Neuron (in vitro differentiated cells): ENCODE data around the gene CACNB1.

Source experiments
- H2AFZ ChIP-seq: one replicate; pipeline ENCODE4 v1.6.1; 2013; ENCODE audit warnings: low read depth, mild to moderate bottlenecking, inconsistent platforms, low read length, moderate library complexity
- H3K27me3 ChIP-seq: one replicate; pipeline ENCODE4 v1.6.1; 2013; ENCODE audit warnings: low read length; ENCODE audit not compliant: insufficient read depth
- H3K36me3 ChIP-seq: one replicate; pipeline ENCODE4 v1.6.1; 2013; ENCODE audit warnings: low read length; ENCODE audit not compliant: insufficient read depth
- H3K4me1 ChIP-seq: one replicate; pipeline ENCODE4 v1.6.1; 2013; ENCODE audit warnings: low read length; ENCODE audit not compliant: insufficient read depth
- H3K4me3 ChIP-seq: 2 replicates; pipeline ENCODE4 v1.5.1; 2013; ENCODE audit warnings: mild to moderate bottlenecking, low read length, moderate library complexity
- H3K9me3 ChIP-seq: one replicate; pipeline ENCODE4 v1.6.1; 2013; ENCODE audit warnings: low read length

Gene CACNB1

DNA sequence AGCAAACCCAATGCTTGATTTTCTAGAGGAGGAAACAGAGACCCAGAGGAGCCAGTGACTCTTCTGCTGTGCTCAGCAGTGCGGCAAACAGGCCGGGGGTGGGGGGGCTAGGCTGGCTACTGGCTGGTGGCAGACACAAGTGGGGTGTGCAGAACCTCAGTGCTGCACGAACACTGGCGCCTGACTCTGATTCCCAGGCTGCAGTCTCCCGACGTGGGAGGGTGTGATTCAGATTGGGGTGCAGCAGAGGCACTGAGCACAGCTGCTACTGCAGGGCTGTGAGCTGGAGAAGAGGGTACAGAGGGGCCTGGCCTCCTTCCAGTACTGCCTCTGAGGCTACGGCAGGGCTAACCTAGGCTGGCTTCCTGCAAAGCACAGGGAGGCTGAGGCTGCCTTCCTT lies 10.7 kb upstream of the CACNB1 start:
- no peak overlapping the region for H3K4me3 ChIP-seq
- H3K9me3 ChIP-seq, result no peaks in the 10 kb centered on the region
- peaks cover 49% of the 10 kb centered on the region for H3K27me3 ChIP-seq
- no peak overlapping the region for H2AFZ ChIP-seq
- H3K4me1 ChIP-seq, result peaks cover 11% of the 10 kb centered on the region
- H3K36me3 ChIP-seq, result peaks cover 21% of the 10 kb centered on the region

DNA sequence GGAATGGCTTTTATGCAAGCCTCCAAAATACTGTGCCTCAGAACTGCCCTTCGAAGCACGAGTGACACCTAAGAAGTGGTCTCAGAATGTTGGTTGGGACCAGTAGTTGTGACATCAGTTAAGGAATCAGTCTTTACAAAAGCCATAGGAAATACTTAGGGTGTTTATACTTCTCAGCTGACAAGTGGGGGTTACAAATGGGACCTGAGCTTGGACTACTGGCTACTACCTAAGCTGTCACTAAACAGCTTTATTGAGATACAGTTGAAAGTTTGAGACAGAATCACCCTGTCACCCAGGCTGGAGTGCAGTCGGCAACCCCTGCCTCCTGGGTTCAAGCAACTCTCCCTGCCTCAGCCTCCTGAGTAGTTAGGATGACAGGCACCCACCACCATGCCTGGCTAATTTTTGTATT lies 7.7 kb upstream of the CACNB1 start:
- H3K4me3 ChIP-seq, result no peak overlapping the region
- peaks cover 23% of the 10 kb centered on the region for H3K27me3 ChIP-seq
- no peak overlapping the region for H2AFZ ChIP-seq
- no peaks in the 10 kb centered on the region for H3K9me3 ChIP-seq
- H3K36me3 ChIP-seq, result peaks cover 36% of the 10 kb centered on the region
- H3K4me1 ChIP-seq, result peaks cover 29% of the 10 kb centered on the region

DNA sequence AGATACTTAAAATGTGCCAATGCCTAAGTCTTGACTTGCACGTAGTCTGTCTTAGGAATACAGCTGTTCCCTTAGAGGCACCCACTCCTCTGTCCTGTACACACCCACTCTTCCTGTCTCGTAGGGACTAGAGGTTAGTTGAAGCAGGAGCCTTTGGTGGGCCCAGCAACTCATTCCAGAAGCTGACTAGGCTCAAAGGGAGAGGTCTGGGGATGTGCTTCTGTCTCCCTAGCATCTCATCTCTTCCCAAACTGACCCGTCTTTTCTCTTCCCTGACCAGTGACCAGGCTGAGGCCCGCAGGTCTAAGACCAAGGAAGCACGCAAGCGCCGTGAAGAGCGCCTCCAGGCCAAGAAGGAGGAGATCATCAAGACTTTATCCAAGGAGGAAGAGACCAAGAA lies 6.8 kb upstream of the CACNB1 start:
- Histone ChIP-seq H3K4me3 (no peak overlapping the region), H3K4me1 (peaks cover 21% of the 10 kb centered on the region), H3K36me3 (peaks cover 36% of the 10 kb centered on the region), H2AFZ (no peak overlapping the region), H3K27me3 (peaks cover 15% of the 10 kb centered on the region), H3K9me3 (no peaks in the 10 kb centered on the region)

DNA sequence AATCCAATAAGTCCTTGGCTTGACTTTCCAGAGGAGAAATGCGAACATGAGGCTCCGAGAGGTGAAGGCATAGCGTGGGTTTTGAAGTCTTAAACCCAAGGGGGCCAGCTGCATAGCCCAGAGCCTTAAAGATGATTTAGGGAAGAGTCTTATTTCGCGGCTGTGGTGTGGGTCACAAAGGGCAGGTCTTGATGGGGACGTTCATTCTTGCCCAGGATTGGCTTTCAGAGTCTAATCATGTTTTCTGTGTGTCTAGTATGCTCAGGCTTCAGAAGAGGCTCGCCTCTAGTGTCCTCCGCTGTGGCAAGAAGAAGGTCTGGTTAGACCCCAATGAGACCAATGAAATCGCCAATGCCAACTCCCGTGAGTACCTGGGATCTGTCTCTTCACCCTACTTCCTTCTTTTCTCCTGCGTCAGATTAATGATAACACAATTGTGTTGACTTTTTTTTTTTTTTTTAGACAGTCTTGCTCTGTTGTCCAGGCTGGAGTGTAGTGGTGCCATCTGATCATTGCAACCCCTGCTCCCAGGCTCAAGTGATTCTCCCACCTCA lies 3.6 kb upstream of the CACNB1 start:
- peak overlapping the region; percentile 96 for H3K4me3 ChIP-seq
- peaks cover 30% of the 10 kb centered on the region for H3K4me1 ChIP-seq
- peaks cover 36% of the 10 kb centered on the region for H3K36me3 ChIP-seq
- no peaks in the 10 kb centered on the region for H3K27me3 ChIP-seq
- H2AFZ ChIP-seq, result no peak overlapping the region
- no peaks in the 10 kb centered on the region for H3K9me3 ChIP-seq

DNA sequence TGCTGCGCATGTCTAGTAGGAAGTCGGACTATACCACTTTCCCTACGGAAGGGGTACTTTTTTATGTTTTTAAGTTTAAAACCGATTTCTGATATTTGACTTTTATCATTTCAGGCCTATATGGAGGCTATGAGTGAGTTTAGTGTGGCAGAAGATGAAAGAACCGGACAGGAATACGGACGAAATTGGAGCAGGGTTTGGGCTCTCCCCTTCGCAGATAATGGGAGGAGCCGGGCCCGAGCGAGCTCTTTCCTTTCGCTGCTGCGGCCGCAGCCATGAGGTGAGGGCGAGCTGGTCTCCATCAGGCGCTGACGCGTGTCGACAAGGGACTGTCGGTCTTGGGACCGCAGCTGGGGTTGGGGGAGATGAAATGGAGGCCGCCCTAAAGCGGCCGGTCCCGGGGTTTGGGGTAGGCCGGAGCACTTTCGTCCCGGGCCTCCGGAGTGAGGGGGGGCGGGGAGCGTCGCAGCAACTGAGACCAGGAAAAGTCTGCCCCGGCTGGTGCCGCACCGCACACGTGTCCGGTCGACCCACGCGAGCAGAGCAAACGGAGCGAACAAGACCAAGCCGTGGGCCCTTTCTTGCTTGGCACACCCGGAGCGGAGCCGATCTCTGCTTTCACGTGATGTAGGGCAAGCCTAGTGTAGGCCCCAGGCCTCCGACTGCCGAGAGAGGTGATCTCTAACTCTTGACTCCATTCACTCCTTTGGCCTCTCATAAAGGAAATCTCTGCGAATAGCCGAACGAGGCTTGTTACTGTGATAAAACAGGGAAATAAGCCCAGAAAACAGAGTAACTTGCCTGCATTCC lies 2.8 kb upstream of the CACNB1 start, which contains the start of gene RPL19:
TSS of gene RPL19 (plus strand) at position 214 of the 810 bp plus-strand sequence. CDS start at position 276, 62 bp downstream.
- Histone ChIP-seq H2AFZ (peak within 1 kb of the TSS; percentile 39), H3K4me1 (peaks cover 38% of the 10 kb centered on the region), H3K27me3 (no peaks in the 10 kb centered on the region), H3K9me3 (no peaks in the 10 kb centered on the region), H3K36me3 (peaks cover 36% of the 10 kb centered on the region), H3K4me3 (peak within 1 kb of the TSS; percentile 96)

DNA sequence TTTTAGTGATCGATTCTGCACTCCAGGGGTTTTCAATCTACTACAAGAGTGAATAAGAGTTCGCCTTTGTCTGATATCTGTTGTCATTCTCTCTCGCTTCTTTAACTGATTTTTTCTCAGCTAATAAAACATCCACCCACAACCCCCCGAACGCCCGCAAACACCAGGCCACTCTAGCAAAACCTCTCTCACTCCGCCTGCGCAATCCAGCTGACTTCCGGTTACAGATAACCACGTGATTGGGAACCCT lies 2.3 kb upstream of the CACNB1 start:
- Histone ChIP-seq H3K9me3 (no peaks in the 10 kb centered on the region), H3K4me3 (peak overlapping the region; percentile 96), H3K4me1 (peaks cover 43% of the 10 kb centered on the region), H3K27me3 (no peaks in the 10 kb centered on the region), H2AFZ (peak overlapping the region; percentile 39), H3K36me3 (peaks cover 31% of the 10 kb centered on the region)

DNA sequence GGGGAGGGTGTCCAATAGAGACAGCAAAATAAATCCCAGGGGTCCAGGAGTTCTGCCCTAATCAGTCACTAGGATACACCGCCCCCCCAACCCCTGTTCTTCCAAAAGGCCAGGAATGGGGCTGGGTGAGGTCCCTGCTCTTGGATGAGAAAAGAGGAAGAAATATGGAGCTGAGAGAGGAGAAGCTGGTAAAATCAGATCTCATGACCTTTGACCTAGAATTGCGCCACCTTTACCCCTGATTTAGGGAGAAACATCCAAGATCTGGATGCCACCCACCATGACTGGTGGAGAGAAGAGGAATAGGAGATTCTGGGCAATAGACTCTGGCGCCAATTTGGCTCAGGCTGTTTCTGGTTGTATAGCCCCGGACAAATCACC lies 707 bp upstream of the CACNB1 start:
- Histone ChIP-seq H3K36me3 (peaks cover 19% of the 10 kb centered on the region), H3K4me3 (peak overlapping the region; percentile 71), H3K27me3 (no peaks in the 10 kb centered on the region), H3K9me3 (no peaks in the 10 kb centered on the region), H3K4me1 (peaks cover 44% of the 10 kb centered on the region), H2AFZ (peak overlapping the region; percentile 16)

DNA sequence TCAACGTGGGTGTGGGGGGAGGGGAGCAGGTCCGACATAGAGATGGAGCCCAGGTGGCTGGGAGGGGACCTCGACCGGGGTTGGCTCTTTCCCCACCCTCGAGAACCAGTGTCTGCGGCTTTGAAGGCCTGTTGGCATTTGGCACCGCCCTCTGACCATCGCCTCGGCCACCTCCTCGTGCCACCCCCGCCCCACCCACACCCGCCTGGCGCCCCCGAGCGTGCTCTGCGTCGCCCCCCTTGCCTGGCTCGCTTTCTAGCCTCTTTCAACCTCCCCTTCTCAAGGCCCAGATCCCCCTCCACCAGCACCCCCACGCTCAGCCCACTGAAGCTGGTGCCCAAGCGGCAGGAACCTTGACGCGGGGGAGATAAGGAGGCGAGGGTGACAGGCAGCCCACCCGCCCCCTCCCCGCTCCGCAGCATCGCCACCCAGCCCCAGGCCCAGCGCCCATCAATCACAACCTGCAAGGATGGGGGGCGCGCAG lies 619 bp downstream of the CACNB1 start:
- H3K4me1 ChIP-seq, result peaks cover 40% of the 10 kb centered on the region
- H3K9me3 ChIP-seq, result no peaks in the 10 kb centered on the region
- H3K36me3 ChIP-seq, result peaks cover 17% of the 10 kb centered on the region
- H3K27me3 ChIP-seq, result no peaks in the 10 kb centered on the region
- H2AFZ ChIP-seq, result peak overlapping the region; percentile 31
- peak overlapping the region; percentile 71 for H3K4me3 ChIP-seq

DNA sequence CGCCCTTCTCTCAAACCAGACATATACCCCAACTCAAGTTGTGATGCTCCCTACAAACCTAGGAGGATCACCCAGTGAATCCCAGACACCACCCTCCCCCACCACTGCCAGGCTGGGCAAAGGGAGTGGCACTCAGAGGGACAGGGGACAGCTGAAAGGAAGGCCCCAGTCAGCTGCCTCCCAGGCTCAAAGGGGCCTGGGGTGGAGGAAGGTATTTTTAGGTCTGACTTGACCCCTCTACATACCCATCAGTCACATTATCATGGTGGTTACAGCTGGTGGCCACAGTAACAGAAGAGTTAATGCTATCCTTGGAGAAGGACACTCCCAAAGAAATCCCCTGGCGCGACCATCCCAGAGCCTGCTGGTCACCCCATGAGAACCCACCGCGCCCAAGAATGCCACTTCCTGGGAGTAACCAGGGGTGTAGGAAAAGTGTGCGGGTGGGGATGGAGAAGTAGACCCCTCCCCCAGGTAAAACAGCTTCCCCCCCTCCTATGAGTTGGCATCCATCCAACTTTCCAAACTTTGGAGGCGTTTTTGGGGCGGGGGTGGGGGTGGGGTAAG lies 1.1 kb downstream of the CACNB1 start:
- Histone ChIP-seq H3K27me3 (no peaks in the 10 kb centered on the region), H3K4me1 (peaks cover 36% of the 10 kb centered on the region), H3K9me3 (no peaks in the 10 kb centered on the region), H2AFZ (no peak overlapping the region), H3K36me3 (peaks cover 17% of the 10 kb centered on the region), H3K4me3 (peak overlapping the region; percentile 71)

DNA sequence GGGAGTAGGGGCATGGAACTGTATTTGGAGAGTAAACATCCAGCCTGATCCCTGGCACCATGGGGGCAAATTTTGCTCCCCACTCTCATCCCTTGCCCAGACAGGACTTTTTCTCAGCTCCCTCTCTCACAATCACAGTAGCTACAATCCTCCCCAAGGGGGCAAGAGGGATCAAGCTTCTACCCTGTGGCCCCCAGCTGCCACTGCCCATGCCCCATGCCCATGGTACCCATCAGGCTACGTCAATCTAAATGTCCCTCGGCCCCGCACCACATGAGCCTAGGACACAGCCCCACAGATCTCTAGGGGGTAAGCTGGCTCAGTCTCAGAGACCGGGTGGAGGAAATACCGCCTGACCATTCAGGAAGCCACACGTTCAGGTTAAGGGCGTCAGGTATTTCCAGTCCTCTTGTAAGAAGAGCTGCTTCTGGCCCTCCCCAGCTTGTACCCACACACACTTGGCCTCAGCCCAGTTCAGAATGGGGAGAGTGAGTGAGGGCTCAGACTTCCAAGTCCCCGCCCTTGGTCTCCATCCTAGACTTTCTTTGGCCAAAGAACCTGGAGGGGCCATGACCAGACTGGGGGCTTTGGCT lies 1.8 kb downstream of the CACNB1 start:
- Histone ChIP-seq H3K4me3 (no peak overlapping the region), H3K36me3 (peaks cover 20% of the 10 kb centered on the region), H2AFZ (no peak overlapping the region)

DNA sequence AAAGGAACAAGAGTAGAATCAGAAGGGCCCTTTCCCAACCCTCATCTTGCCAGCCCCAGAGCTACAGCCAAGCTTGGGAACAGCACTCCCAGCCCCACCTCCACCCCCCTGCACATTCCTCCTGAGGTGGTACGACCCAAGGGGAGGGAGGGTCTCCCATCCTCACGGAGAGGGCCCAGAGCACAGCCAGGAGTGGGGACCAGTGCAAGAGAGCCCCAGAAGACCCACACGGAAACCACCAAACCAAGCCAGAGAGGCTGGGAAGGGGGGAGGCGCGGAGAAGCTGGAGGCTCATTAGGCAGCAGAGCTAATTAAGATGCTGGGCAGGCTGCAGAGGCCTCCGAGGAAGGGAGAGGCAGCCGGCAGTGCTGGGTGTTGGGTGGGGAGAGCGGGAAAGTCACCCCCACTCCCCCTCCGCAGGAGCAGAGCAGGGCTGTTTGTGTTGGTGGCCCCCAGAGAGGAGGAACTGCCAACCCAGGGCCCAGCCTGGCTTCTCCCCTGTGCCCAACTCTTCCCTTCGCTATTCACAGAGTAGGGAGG lies 2.4 kb downstream of the CACNB1 start:
- Histone ChIP-seq H3K36me3 (peaks cover 20% of the 10 kb centered on the region), H2AFZ (no peak overlapping the region), H3K4me1 (peaks cover 27% of the 10 kb centered on the region), H3K9me3 (no peaks in the 10 kb centered on the region), H3K27me3 (no peaks in the 10 kb centered on the region), H3K4me3 (no peak overlapping the region)

More for the DNA sequence above, 1.8 kb downstream of the CACNB1 start:
- H3K9me3 ChIP-seq, result no peaks in the 10 kb centered on the region
- no peaks in the 10 kb centered on the region for H3K27me3 ChIP-seq
- H3K4me1 ChIP-seq, result peaks cover 30% of the 10 kb centered on the region

DNA sequence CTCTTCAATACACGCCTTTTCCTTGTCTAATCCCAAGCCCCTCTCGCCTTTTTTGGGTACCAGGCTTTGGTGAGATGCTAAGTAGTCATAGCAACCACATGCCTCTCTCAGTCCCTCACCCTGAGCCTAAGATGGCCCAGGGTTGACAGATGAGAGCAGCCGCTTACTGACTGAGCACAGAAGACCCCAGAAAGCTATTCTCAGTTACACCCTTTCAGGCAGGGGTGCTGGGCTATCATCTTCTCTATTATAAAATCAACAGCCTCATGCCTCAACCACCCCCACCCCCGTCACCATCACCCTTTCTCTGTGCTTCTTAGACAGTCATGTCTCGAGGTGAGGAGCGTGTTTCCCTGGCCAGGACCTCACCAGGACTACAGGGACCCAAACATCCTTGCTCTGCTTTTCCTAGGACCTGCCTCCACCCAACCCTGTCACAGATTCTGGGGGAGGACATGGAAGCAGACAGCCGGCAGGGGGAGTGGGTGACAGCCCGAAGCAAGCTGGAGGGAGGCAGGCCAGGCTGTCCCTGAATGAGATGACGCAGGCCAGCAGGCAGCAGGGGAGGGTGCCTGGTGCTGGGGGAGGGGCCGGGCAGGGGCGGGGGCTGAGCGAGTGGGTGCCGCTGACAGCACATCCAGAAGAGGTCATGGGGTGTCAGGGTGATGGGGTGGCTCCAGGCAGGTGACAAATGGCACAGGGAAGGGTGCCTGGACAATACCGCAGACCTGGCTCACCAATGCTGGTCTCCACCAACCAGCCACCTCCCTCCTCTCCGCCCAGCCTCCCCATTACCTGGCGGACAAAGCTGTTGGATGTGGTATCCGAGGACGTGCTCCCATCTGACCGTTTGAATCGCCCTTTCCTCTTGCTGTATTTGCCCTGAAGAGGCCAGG lies 3.1 kb downstream of the CACNB1 start:
- Histone ChIP-seq H2AFZ (no peak overlapping the region), H3K4me3 (no peak overlapping the region), H3K36me3 (peaks cover 20% of the 10 kb centered on the region), H3K4me1 (peaks cover 27% of the 10 kb centered on the region), H3K9me3 (no peaks in the 10 kb centered on the region), H3K27me3 (no peaks in the 10 kb centered on the region)
